Measurements from ENCODE around the gene MAP7. TPM values are rescaled to one million over a fixed set of nuclear protein-coding genes. Genes with fewer than 3 reads are reported as not detected.
"Not testable (repeated sequence)": the region's sequence is repeated elsewhere in the genome, so short reads cannot be mapped to it uniquely, and the experiment has no call there.

MAP7 gene
- total RNA-seq, 1 donor, result 0.36 TPM

GRCh38 chr6:136502786-136503185, 47.4 kb downstream of the MAP7 start:
- no peak for TF ChIP-seq CTCF (IDR thresholded peaks at IDR 0.05; ENCODE audit: insufficient read depth, low read length)
- H3K4me3 ChIP-seq (ENCODE audit: low read depth, low read length), result no peak overlapping the region
- no peak for DNase-seq (ENCODE audit: low read depth)

DNA sequence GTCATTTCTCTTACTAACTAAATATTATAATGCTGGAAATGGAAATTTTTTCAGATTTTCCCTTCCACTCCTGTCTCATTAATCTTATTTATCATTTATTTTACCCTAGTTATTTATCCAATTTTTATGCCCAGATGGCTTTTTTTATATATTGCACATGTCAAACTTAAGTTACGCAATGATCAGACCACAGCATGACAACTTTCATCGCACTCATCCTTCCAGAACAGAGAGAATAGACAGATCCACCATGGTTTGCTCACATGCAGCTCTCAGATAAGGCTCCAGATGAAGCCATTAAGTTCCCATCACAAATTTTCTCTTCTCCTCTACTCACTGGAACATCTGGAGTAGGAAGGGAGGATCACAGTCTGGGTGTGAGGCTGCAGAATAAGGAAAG, 48.7 kb downstream of the MAP7 start:
- no peak for TF ChIP-seq CTCF (IDR thresholded peaks at IDR 0.05; ENCODE audit: insufficient read depth, low read length)
- no peak for DNase-seq (ENCODE audit: low read depth)
- no peak overlapping the region for H3K4me3 ChIP-seq (ENCODE audit: low read depth, low read length)

DNA sequence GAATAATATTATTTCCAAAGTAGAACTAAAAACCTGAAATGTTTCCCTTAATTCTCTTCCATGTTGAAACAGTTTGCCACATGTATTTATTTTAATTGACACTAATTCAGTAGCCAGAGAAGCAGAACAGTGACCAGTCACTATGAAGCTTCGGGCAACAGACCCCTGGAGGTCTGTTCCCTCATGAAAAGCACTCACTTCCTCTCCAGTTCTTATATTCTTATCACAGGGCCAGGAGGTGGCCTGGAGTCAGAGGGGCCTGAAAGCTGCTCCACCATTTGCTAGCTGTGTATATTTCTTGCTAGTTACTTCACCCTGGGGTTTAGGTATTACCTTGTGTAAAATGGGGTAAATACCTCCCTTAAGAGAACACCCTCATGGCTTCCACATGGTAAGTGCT, 49.1 kb downstream of the MAP7 start:
- no peak for DNase-seq (ENCODE audit: low read depth)
- TF ChIP-seq CTCF (IDR thresholded peaks at IDR 0.05; ENCODE audit: insufficient read depth, low read length), result no peak
- H3K4me3 ChIP-seq (ENCODE audit: low read depth, low read length), result no peak overlapping the region

- no peak for DNase-seq (ENCODE audit: low read depth)
- no peak for TF ChIP-seq CTCF (IDR thresholded peaks at IDR 0.05; ENCODE audit: insufficient read depth, low read length)
- no peak overlapping the region for H3K4me3 ChIP-seq (ENCODE audit: low read depth, low read length)
Measured at GRCh38 chr6:136500414-136500813, 49.8 kb downstream of the MAP7 start.

DNA sequence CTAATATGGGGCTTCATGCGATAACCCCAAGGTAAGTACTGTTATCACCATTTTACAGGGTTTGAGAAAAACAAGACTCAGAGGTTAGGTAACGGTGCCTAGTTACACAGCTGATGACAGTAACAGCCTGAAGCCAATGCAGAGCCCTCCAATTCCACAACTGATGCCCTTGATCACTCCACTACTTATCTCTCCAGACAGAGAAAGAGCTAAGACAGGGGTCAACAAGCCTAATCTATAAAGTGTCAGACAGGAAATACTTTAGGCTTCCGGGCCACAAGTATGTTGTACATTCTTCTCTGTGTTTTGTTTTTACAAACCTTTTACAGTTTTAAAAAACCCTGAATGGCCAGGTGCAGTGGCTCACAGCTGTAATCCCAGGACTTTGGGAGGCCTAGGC, 50.9 kb downstream of the MAP7 start:
- TF ChIP-seq CTCF (IDR thresholded peaks at IDR 0.05; ENCODE audit: insufficient read depth, low read length), result no peak
- DNase-seq (ENCODE audit: low read depth), result no peak

GRCh38 chr6:136496449-136496848, 53.8 kb downstream of the MAP7 start:
- H3K4me3 ChIP-seq (ENCODE audit: low read depth, low read length); DNase-seq (ENCODE audit: low read depth): not testable (repeated sequence)

More for the DNA sequence above, 50.9 kb downstream of the MAP7 start:
- no peak overlapping the region for H3K4me3 ChIP-seq (ENCODE audit: low read depth, low read length)

GRCh38 chr6:136494710-136495109, 55.5 kb downstream of the MAP7 start:
- no peak for TF ChIP-seq CTCF (IDR thresholded peaks at IDR 0.05; ENCODE audit: insufficient read depth, low read length)
- no peak for DNase-seq (ENCODE audit: low read depth)
- no peak overlapping the region for H3K4me3 ChIP-seq (ENCODE audit: low read depth, low read length)

All from fibroblast of the aortic adventitia (primary cell).